IgD-negative memory B cell (primary cell): ENCODE data around the gene KIAA1755. TPM values are rescaled to one million over a fixed set of nuclear protein-coding genes. Genes with fewer than 3 reads are reported as not detected.

ENCODE experiments used
- H3K27ac Mint-ChIP-seq, 3 donors: one replicate each; pipeline ENCODE4 v1.8.0; 2020 to 2022; ENCODE audit warnings: mild to moderate bottlenecking in 3 of 3, mixed read lengths in 3 of 3, moderate library complexity in 1 of 3
- H3K27me3 Mint-ChIP-seq: one replicate; pipeline ENCODE4 v1.8.0; 2021; ENCODE audit warnings: mixed read lengths
- H3K36me3 Mint-ChIP-seq: one replicate; pipeline ENCODE4 v1.8.0; 2020; ENCODE audit warnings: mild to moderate bottlenecking, mixed read lengths
- H3K4me1 Mint-ChIP-seq, 3 donors: one replicate each; pipeline ENCODE4 v1.8.0; 2020 to 2022; ENCODE audit warnings: mixed read lengths in 3 of 3, mild to moderate bottlenecking in 1 of 3
- H3K4me3 Mint-ChIP-seq, 4 donors: one replicate each; pipeline ENCODE4 v1.8.0; 2020 to 2022; ENCODE audit warnings: mild to moderate bottlenecking in 4 of 4, mixed read lengths in 4 of 4, moderate library complexity in 3 of 4
- H3K9me3 Mint-ChIP-seq, 3 donors: one replicate each; pipeline ENCODE4 v1.8.0; 2020 to 2021; ENCODE audit warnings: mixed read lengths in 3 of 3, mild to moderate bottlenecking in 1 of 3
- polyA plus RNA-seq: library from polyadenylated mRNA; unstranded; fragments of 300-500 nt; fragmentation: Illumina TruSeq; gene quantifications from one replicate; pipeline ENCODE4 v1.2.3, GENCODE V29; 2021

KIAA1755 gene
- polyA plus RNA-seq, 1 donor from 2014 or later, result not detected

DNA sequence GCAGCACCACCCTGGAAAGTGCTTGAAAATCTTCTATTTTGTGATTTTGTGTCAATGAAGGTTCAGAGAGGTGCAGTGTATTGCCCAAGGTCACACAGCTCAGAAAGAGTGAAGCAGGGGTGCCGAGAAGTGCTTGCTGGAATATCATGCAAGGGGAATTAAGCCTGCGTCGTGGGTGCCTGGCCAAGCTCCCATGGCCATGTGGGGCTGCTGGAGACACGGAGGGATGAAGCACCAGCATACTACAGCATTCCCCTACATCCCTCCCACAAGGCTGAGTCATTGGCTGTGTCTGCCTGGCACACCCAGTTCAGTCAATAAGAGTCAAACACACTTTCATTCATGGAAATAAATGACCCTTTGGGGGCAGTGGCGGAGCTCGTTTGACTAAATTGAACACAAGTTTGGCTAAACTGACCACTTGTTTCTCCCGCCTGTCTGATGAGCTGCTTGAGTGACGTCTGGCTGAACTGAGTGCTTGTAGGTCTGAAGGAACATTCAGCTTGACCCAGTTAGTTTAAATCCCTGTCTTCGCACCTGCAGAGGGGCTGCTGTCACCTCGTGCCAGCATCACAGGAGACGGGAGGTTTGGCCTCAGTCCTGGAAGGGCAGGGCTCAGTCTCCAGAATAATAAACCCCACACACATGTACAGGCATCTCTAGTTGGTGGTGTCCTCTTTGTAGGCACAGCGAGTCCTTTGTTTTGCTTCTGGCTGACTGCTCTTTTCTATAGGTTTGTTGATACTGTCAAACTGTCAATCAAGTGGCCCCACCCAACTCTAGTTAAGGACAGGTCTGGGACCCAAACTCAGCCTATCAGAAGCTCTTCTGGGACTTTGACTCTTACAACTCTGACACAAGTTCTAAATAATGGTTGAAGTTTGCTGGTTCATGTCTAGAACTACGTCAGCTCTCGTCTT lies 87.0 kb downstream of the KIAA1755 start:
- Mint-ChIP-seq H3K27ac (no peak overlapping the region), H3K36me3 (peaks cover 8% of the 10 kb centered on the region), H3K4me3 (no peak overlapping the region), H3K27me3 (peaks cover 8% of the 10 kb centered on the region), H3K4me1 (peaks cover 5 to 7% (median 7%) of the 10 kb centered on the region in 3 donors), H3K9me3 (no peaks in the 10 kb centered on the region)

DNA sequence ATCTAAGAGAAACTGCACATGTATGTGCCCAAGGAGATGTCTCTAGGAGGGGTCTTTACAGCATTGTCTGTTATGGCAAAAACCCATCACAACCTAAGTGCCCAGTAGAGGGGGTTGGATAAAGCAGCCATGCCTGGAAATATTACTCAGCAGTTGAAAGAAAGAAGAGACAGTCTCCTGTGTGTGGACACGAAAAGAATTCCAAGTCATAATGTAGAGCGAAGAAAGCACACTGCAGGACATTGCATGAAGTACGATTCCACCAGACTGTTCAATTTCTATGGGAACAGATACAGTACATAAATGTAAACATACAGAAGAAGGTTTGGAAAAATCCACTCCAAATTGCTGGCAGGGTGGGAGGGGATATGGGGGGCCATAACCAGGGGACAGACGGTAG lies 88.1 kb downstream of the KIAA1755 start:
- peaks cover 7 to 9% (median 9%) of the 10 kb centered on the region in 3 donors for H3K4me1 Mint-ChIP-seq
- no peak overlapping the region for H3K27ac Mint-ChIP-seq
- H3K27me3 Mint-ChIP-seq, result no peaks in the 10 kb centered on the region
- H3K4me3 Mint-ChIP-seq, result no peak overlapping the region
- peaks cover 7% of the 10 kb centered on the region for H3K36me3 Mint-ChIP-seq
- H3K9me3 Mint-ChIP-seq, result no peaks in the 10 kb centered on the region

DNA sequence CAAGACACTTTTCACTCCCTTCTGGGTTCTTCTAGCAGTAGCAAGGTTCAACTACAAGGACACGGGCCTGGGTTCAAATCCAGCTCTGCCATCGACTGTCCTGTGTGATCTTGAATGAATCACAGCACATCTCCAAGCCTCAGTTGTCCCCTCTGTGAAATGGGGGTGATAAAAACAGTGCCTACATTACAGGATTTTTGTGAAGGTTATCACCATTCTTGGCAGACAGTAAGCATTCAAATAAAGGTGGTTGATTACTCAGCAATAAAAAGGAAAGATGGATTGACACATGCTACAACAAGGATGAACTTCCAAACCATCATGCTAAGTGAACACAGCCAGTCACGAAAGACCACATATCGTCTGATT lies 88.9 kb downstream of the KIAA1755 start:
- Mint-ChIP-seq H3K27me3 (no peaks in the 10 kb centered on the region), H3K4me1 (peaks cover 7 to 9% (median 9%) of the 10 kb centered on the region in 3 donors), H3K27ac (no peak overlapping the region), H3K36me3 (peaks cover 7% of the 10 kb centered on the region), H3K4me3 (no peak overlapping the region), H3K9me3 (no peaks in the 10 kb centered on the region)

DNA sequence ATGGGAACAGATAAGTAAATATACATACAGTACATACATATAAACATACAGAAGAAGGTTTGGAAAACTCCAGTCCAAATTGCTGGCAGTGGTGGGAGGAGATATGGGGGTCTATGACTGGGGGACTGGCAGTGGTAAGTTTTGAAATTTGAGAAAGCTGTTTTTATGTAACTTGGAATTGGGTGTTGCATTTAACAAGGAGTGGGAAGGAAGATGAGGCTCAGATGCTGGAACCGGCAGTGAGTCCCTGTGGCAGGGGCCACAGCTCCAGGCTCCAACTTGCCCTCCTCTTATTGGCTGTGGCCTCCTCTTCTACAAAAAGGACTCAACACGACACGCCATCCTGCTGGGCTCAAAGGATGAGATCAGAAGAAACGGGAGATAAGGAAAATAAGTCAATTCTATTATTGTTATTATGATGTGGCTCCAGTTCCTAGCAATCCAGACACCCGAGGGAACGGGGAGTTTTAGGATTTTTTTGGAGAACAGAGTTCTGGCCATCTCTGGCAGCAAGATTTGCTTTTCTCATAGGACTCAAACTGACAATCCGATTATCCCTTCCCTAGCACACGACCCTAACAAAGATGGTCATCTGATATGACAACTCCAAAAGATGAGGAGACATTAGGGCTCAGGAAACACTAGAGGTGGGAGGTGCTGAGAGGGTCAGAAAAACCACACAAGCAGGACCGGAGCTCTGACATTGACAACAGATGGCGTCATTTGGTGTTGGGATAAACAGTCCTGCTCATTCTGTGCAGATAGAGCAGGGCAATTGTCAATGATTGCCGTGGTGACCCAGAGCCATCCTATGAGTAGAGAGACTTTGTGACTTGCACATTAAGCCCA lies 89.5 kb downstream of the KIAA1755 start:
- no peaks in the 10 kb centered on the region for H3K9me3 Mint-ChIP-seq
- peaks cover 7% of the 10 kb centered on the region for H3K36me3 Mint-ChIP-seq
- peaks cover 7 to 9% (median 9%) of the 10 kb centered on the region in 3 donors for H3K4me1 Mint-ChIP-seq
- H3K27ac Mint-ChIP-seq, result no peak overlapping the region
- no peak overlapping the region for H3K4me3 Mint-ChIP-seq
- H3K27me3 Mint-ChIP-seq, result no peaks in the 10 kb centered on the region

DNA sequence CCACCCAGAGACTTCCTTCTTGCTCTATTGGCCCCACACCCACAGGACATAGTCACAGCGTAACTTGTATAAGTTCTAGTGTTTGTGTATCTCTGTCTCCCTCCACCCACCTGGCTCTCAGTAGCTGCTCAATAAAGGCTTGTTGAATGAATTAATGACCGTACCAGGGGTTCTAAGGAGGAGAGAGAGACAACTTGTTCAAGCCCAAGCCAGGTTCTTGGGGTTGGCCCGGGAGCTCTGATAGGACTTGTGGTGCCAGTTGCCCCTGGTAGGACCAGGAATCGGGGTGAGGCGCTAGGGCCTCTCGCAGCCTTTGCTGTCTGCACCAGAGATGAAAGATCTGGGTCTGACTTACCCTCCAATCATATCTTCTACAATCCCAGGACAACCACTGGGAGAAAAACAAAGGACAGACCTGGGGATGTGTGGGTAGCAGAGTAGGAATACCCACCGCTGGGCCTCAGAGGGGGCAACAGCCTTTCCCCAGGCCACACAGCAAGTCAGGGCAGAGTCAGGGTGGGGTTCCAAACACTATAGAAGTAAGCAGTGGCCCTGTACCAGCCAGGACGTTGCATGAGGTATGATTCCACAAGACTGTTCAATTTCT lies 90.2 kb downstream of the KIAA1755 start:
- Mint-ChIP-seq H3K4me3 (no peak overlapping the region), H3K27me3 (no peaks in the 10 kb centered on the region), H3K27ac (peak overlapping the region in 1 of 3 donors; percentile 65), H3K36me3 (peaks cover 7% of the 10 kb centered on the region), H3K4me1 (peaks cover 12 to 16% (median 16%) of the 10 kb centered on the region in 3 donors), H3K9me3 (no peaks in the 10 kb centered on the region)

DNA sequence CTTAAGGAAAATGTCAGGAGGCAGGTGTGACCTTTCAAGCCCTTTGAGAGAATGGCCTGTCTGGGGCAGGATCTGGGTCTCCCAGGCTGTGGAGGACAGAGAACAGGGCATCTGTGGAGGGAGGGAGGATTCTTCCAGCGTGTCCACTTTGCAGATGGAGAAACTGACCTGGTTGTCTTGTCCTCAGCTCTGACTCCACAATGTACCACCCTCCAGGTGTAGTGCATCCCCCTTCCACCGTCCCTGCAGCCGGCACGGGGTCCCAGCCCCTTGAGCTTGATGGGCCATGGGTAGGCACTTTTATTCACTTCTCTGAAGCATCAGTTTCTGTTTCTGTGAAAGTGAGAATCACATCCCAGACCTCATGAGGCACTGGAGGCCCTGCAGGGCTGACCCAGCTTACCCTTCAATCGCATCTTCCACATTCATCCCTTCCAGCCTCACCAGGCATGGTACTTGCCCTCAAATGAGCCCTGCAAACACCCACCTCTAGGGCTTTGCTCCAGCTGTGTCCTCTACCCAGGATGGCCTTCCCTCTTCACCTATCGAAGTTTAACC lies 90.8 kb downstream of the KIAA1755 start:
- Mint-ChIP-seq H3K4me1 (peaks cover 13 to 17% (median 16%) of the 10 kb centered on the region in 3 donors), H3K36me3 (peaks cover 7% of the 10 kb centered on the region), H3K27me3 (no peaks in the 10 kb centered on the region), H3K4me3 (peak overlapping the region in 1 of 4 donors; percentile 57), H3K9me3 (no peaks in the 10 kb centered on the region), H3K27ac (peak overlapping the region in 1 of 3 donors; percentile 65)

DNA sequence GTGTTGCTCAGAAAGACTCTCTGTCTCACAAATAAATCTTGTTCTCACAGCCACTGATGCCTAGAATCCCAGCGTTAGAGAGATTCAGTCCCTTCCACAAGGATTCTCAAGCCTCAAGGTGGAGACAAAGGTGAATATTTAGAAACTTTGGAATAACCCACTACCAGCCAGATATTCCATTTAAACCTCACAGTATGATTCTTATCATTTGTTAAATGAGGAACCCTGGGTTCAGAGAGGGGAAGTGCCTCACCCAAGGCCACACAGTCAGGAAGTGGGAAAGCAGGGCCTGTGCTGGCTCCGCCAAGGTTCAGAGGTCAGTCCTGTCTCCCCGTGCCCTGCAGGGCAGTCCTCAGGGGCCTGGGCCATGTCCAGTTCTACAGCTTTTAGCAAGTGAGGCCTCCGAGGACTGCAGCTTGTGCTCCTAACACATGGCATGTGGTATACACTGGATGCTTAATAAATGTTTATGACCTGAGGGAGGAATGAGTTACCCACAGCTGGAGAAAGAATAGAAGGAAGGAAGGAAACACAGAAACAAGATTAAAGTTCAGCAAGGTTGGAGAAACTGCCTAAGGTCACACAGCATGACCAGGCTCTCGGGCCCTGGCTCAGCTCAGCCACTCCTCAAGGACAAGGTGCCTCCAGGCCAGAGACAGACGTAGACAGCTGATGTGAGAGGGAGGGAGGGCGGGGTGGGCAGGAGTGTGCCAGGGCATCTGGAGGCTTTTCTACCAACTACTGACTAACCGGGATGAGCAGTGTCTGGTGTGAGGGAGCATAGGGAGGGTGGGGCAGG lies 91.5 kb downstream of the KIAA1755 start:
- Mint-ChIP-seq H3K4me3 (peak overlapping the region in 3 of 4 donors; percentile 21 to 71 (median 35)), H3K9me3 (no peaks in the 10 kb centered on the region), H3K36me3 (peaks cover 4% of the 10 kb centered on the region), H3K27ac (peak overlapping the region in 2 of 3 donors; percentile 24 to 65), H3K4me1 (peaks cover 13 to 17% (median 16%) of the 10 kb centered on the region in 3 donors), H3K27me3 (no peaks in the 10 kb centered on the region)

DNA sequence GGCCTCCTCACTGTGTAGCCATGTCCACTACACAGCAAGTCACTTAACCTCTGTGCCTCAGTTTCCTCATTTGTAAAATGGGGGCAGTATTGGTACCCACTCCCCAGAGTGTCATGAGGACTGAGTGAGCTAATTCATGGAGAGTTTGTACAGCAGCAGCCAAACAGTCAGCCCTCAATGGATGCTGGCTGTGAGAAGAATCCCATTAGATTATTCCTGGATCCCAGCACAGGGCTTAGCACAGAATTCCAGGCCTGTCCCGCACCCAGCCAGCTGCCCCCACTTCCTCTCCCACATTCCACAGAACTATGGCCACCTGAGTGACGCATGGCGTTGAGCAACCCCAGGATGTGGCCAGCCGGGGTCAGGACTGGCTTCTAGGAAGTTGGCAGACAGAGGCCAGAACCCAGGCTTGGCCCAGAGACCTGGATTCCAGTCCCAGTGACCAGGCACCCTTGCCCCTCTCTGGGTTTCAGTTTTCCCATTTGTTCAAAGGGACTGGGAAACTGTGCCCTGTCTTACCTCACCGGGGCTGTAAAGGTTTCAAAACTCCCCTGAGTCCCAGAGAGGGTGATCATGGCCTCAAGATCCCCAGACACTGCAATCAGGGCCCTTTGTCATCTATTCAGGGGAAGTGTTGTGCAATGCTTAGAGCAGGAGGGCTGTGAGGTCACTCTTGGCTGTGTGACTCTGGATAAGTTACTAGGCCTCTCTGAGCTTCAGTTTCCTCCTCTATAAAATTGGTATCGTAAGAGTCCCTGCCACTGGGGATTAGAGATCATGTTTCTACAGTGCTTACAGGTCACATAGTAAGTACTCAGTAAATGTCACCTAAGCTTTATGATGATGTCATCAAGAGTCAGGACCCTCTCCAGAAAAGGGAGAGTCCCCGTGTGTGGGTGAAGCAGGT lies 92.4 kb downstream of the KIAA1755 start:
- H3K27ac Mint-ChIP-seq, result peak overlapping the region in 2 of 3 donors; percentile 24 to 31
- H3K4me1 Mint-ChIP-seq, result peaks cover 13 to 17% (median 16%) of the 10 kb centered on the region in 3 donors
- H3K4me3 Mint-ChIP-seq, result peak overlapping the region in 1 of 4 donors; percentile 21
- peaks cover 3% of the 10 kb centered on the region for H3K36me3 Mint-ChIP-seq
- H3K27me3 Mint-ChIP-seq, result no peaks in the 10 kb centered on the region
- no peaks in the 10 kb centered on the region for H3K9me3 Mint-ChIP-seq

DNA sequence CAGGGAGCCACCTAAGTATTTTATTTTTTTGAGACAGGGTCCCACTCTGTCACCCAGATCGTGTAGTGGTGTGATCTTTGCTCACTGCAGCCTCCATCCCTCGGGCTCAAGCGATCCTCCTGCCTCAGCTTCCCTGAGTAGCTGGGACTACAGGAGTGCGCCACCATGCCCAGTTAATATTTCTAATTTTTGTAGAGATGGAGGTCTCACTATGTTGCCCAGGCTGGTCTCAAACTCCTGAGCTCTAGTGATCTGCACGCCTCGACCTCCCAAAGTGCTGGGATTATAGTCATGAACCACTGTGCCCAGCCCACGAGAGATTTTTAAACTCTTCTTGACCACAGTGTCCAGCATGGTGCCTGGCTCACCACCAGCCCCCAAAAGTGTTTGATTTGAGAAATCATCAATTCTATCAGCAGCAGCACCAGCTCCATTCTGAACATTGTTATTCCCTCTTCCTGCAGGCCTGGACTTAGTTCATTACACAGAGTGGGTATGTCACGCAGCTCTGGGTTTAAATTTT lies 93.1 kb downstream of the KIAA1755 start:
- peaks cover 16 to 17% (median 16%) of the 10 kb centered on the region in 3 donors for H3K4me1 Mint-ChIP-seq
- H3K27ac Mint-ChIP-seq, result peak overlapping the region in 1 of 3 donors; percentile 31

DNA sequence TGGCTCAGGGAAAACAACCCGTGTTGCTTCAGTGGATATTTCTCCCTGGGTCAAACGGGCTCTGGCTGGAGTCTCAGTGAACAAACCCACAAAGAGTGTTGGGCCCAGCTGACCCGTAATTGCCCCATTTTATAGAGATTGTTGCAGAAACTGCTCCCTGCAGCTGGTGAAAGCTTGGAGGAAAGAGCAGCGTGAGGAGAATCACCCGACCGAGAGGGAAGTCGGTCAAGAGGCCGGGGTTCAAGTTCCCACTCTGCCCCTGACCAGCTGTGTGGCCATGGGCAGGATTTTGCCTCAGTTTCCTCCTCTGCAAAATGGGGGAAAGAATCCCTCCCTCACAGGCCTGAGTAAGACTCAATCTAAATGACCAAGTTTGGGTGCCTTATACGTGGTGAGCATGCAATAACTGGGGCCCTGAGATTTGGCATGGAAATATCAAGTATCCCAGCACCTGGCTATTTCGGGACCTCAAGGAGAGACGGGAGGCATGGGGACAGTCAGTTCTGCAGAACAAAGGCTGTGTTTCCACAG lies 93.8 kb downstream of the KIAA1755 start:
- H3K4me3 Mint-ChIP-seq, result no peak overlapping the region
- H3K9me3 Mint-ChIP-seq, result no peaks in the 10 kb centered on the region
- no peaks in the 10 kb centered on the region for H3K27me3 Mint-ChIP-seq
- H3K27ac Mint-ChIP-seq, result no peak overlapping the region
- H3K36me3 Mint-ChIP-seq, result peaks cover 3% of the 10 kb centered on the region
- peaks cover 16 to 20% (median 17%) of the 10 kb centered on the region in 3 donors for H3K4me1 Mint-ChIP-seq

More for the DNA sequence above, 93.1 kb downstream of the KIAA1755 start:
- peaks cover 3% of the 10 kb centered on the region for H3K36me3 Mint-ChIP-seq
- H3K4me3 Mint-ChIP-seq, result no peak overlapping the region
- H3K27me3 Mint-ChIP-seq, result no peaks in the 10 kb centered on the region
- no peaks in the 10 kb centered on the region for H3K9me3 Mint-ChIP-seq

DNA sequence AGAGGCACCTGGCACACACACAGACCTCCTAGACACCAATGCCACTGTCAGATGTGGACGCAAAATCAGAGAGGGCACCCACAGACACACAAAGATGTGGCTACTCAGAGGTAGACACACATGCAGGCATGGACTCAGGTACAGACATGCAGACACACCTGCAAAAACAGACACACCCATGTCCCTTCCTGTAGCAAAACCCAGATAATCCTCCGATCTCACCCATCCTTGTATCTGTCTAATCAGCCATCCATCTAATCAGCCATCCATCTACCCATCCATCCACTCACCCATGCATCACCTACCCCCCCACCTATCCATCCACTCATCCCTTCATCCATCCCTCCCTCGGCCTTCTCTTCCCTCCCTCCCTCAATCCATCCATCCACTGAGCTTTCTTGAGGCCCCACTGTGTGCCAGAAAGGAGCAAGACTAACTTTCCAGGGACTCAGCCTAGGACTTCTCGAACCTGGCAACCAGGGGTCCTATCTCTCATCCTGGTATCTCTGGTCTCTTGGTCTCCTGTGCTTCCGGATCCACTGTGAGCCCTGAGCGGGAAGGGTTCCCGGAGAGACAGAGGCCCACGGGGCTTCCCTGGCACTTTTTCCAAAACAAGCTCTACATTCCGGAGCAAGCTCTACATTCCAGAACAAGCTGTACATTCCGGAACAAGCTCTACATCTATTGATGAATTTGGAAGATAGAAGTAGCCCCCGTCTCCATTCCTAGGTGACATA lies 94.4 kb downstream of the KIAA1755 start:
- peak overlapping the region; percentile 39 to 90 (median 65) for H3K4me3 Mint-ChIP-seq
- H3K4me1 Mint-ChIP-seq, result peaks cover 16 to 20% (median 17%) of the 10 kb centered on the region in 3 donors
- H3K27ac Mint-ChIP-seq, result no peak overlapping the region
- H3K9me3 Mint-ChIP-seq, result no peaks in the 10 kb centered on the region
- H3K36me3 Mint-ChIP-seq, result peaks cover 3% of the 10 kb centered on the region
- H3K27me3 Mint-ChIP-seq, result no peaks in the 10 kb centered on the region
